AML-193 (cell line): ENCODE data around the gene UGT3A1.
"Not testable (repeated sequence)": the region's sequence is repeated elsewhere in the genome, so short reads cannot be mapped to it uniquely, and the experiment has no call there.

Source experiments
- DNase-seq, 2 experiments: peaks; one replicate each; lab custom pipeline; 2025; lab: John Stamatoyannopoulos, UW

Gene UGT3A1

GRCh38 chr5:35990941-35991611 is at the start of gene UGT3A1:
Gene UGT3A1, minus strand, starts transcription at chr5:35991390. Its CDS starts 150 bp downstream, at chr5:35991240.
- no peak for DNase-seq

GRCh38 chr5:36035696-36036095 is 44.5 kb upstream of the UGT3A1 start:
- DNase-seq, result no peak

- not testable (repeated sequence) for DNase-seq
These were observed 43.4 kb upstream of the UGT3A1 start for GRCh38 chr5:36034536-36035134.

- DNase-seq, result no peak
These were observed 42.3 kb upstream of the UGT3A1 start for GRCh38 chr5:36033486-36033885.

GRCh38 chr5:36033047-36033446 is 41.9 kb upstream of the UGT3A1 start:
- no peak for DNase-seq

GRCh38 chr5:36031223-36031622 is 40.0 kb upstream of the UGT3A1 start:
- DNase-seq, result no peak

GRCh38 chr5:36029914-36030313 is 38.7 kb upstream of the UGT3A1 start:
- DNase-seq, result no peak

- DNase-seq, result no peak
These were observed 37.8 kb upstream of the UGT3A1 start for GRCh38 chr5:36028816-36029465.

GRCh38 chr5:36027711-36028110 is 36.5 kb upstream of the UGT3A1 start:
- DNase-seq, result no peak

- DNase-seq, result peak in 1 of 2 experiments; percentile 13
These were observed 35.7 kb upstream of the UGT3A1 start for GRCh38 chr5:36026706-36027465.

- DNase-seq, result not testable (repeated sequence)
These were observed 31.1 kb upstream of the UGT3A1 start for GRCh38 chr5:36022246-36022645.

- not testable (repeated sequence) for DNase-seq
These were observed 28.4 kb upstream of the UGT3A1 start for GRCh38 chr5:36019584-36019983.

GRCh38 chr5:36017622-36018021 is 26.4 kb upstream of the UGT3A1 start:
- DNase-seq, result no peak

GRCh38 chr5:36017004-36017403 is 25.8 kb upstream of the UGT3A1 start:
- no peak for DNase-seq

- DNase-seq, result no peak
These were observed 22.0 kb upstream of the UGT3A1 start for GRCh38 chr5:36013182-36013581.

GRCh38 chr5:36009698-36010097 is 18.5 kb upstream of the UGT3A1 start:
- DNase-seq, result no peak

- no peak for DNase-seq
These were observed 16.2 kb upstream of the UGT3A1 start for GRCh38 chr5:36007366-36007765.

GRCh38 chr5:36006163-36006562 is 15.0 kb upstream of the UGT3A1 start:
- no peak for DNase-seq

- no peak for DNase-seq
These were observed 9.8 kb upstream of the UGT3A1 start for GRCh38 chr5:36001032-36001431.

- DNase-seq, result no peak
These were observed 8.4 kb upstream of the UGT3A1 start for GRCh38 chr5:35999547-35999946.

- no peak for DNase-seq
These were observed 4.9 kb upstream of the UGT3A1 start for GRCh38 chr5:35996076-35996475.

- no peak for DNase-seq
These were observed 670 bp downstream of the UGT3A1 start for GRCh38 chr5:35990520-35990919.

- DNase-seq, result no peak
These were observed 2.7 kb downstream of the UGT3A1 start for GRCh38 chr5:35988529-35988928.
